ACHN (cell line): ENCODE results near the gene TNFRSF25.
"Not testable (repeated sequence)": the region's sequence is repeated elsewhere in the genome, so short reads cannot be mapped to it uniquely, and the experiment has no call there.

Experiments used
- DNase-seq: peaks from one replicate; pipeline ENCODE4 v3.0.0-alpha.2; 2015
- in situ Hi-C: cut with HindIII; loops from 2 replicates; pipeline ENCODE4 v1.10.0; 2017; ENCODE audit warnings: low sequenced_read_pairs, low pct_ligation_motif_present, low pct_unique_long_range_greater_than_20kb

Gene TNFRSF25

DNA sequence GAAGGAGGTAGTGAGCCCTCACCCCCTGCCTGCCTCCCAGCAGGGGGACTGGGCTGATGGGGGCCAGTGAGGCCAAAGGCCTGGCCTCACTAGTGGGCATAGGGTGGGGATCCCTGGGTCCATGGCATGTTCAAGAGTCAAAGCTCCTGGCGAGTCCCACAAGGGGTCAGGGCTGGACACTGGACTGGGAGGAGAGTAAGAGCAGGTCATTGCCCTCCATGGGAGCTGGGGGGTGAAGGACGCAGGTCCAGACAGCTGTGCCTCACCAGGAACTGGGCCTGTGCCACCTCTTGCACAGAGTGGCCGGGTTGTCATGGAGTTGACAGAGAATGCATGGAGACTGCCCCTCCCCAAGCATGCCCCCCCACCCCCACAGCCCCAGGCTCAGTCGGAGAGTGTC lies 20.0 kb downstream of the TNFRSF25 start:
- DNase-seq, in situ Hi-C loops: not testable (repeated sequence)

DNA sequence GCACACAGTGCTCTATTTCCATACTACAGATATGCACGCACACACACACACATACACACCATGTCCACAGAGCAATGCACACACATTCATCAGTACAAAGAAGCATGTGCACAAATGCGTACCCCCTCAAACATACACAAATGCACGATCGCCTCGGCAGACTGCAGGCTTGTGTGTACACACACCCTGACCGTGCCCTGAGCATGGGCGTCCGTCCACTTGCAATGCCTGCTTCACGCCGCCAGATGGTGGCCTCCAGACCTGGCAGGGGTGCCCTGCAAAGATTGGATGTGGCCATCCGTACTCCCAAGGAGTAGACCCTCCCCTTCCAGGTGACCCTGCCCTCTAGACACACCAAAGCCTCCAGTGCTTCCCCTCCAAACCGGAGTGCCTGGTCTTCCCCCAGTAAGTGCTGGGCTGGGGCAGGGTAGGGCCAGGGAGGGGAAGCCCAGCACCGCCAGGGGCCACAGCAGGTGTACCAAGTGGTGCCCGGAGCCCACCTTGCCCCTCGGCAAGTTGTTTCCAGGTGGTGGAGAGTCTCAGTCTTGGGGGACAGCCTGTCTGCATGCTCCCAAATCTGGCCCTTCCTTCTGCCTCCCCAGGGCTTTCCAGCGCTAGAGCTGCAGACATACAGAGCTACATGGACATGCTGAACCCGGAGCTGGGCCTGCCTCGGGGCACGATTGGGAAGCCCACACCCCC lies 20.8 kb downstream of the TNFRSF25 start:
- in situ Hi-C loops = no loop called here
- peak; percentile 56 for DNase-seq

DNA sequence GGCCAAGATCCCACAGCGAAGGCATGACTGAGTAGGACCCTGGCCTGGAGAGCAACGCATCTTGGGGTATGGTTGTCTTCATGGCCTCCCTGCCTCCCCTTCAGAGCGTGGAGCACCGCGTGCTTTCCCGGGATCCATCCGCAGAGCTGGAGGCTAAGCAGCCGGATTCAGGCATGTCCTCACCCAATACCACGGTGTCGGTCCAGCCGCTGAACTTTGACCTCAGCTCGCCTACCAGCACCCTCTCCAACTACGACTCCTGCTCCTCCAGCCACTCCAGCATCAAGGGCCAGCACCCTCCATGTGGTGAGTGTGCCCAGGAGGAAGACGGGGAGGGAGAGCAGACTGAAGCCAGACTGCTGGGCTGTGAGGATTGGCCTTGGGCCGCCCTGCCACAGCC lies 21.6 kb downstream of the TNFRSF25 start:
- no peak for DNase-seq
- in situ Hi-C loops = no loop called here

DNA sequence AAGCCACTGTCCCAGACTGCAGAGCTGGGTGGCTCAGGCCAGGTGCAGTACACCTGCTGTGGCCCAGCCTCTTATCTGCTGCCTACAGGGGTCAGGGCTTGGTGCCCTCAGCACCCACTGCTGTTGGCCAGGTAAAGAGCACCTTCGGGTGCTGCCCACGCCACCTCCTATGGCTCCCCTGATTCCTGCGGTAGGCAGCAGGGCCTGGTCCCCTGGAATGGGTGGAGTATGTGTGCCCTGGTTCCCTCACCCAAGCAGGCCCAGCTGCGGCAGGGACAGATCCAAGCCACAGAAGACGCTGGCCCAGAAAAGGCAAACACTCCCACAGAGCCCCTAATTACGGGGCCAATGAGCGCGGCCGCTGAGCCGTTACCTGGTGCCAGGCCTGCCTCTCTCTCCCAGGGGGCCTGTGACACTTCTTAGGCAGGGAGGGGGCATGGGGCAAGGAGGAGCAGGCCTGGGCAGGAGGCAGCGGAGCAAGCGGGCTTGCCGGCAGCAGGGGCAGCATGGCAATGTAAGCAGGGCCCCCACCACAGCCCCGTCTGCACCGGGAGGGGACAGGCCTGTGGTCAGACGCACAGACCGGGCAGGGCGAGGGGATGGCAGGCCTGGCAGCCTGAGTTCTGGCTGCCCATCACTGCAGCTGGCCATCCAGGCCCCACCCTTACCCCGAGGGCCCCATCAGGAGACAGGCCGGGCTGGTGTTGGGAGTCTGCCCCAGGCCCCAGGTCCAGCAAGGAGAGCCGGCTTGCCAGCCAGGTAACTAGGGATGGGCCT lies 22.4 kb downstream of the TNFRSF25 start:
- in situ Hi-C loops = no loop called here

DNA sequence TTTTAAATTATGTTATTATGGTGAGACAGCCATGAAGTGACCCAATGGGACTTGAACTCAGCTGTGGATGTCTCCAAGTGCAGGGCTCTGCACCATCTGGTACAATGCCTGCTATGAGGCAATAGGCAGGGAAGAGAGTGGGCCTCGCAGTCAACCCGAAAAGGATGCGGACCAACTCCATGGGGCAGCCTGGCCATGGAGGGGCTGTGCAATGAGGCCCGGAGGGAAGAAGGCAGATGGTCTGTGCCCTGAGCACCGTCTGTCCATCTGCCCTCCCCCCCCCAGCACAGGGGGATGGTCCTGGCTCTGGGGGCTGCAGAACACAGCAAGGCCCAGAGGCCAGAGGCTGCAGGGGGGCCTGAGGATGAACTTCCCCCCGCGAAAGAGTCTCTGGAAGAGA lies 24.4 kb downstream of the TNFRSF25 start:
- no peak for DNase-seq
- in situ Hi-C loops = no loop called here

More for the DNA sequence above, 22.4 kb downstream of the TNFRSF25 start:
- DNase-seq = no peak

DNA sequence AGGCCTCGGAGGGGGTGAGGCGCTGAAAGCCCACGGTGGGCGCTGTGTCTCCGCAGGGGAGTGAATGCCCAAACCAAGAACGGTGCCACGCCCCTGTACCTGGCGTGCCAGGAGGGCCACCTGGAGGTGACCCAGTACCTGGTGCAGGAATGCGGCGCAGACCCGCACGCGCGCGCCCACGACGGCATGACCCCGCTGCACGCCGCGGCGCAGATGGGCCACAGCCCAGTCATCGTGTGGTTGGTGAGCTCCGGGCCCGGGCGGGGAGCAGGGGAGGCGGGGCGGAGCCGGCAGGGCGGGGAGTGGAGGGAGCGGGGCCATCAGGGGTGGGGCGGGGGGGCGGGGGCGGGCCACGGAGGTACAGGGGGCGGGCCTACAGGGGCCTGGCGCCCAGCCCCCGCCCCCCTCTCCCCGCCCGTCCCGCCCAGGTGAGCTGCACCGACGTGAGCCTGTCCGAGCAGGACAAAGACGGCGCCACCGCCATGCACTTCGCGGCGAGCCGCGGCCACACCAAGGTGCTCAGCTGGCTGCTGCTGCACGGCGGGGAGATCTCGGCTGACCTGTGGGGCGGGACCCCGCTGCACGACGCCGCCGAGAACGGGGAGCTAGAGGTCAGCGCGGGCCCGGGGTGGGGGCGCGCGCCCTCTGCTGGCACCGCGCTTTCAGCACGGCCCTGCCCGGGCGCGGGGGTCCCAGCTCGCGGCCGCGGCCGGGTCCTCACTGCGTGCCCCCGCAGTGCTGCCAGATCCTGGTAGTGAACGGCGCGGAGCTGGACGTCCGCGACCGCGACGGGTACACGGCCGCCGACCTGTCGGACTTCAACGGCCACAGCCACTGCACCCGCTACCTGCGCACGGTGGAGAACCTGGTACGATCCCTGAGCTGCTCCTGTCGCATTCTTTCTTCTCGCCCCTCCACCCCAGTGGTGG lies 25.5 kb downstream of the TNFRSF25 start:
- peak; percentile 66 for DNase-seq
- in situ Hi-C loops = no loop called here

DNA sequence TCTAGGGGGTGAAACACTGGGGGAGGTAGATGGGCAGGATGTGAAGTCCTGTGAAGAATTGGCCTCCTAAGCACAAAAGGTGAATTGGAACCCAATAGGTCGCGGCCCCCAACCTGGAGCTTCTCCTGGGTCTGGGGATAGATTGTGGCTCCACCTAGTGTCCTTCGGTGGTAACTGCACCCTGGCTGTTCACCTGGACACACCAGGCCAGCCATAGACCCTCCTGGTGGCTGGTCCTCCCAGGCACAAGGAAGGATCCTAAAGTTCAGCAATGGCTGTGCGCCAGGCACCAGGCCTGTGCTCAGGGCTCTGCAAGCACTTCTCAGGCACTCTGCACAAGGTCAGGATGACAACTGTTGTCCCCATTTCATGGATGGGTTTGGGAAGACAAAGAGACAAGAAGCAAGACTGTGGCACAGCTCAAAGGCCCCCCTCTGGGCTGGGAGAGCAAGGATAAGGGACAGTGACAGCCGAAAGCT lies 27.9 kb downstream of the TNFRSF25 start:
- peak; percentile 60 for DNase-seq

DNA sequence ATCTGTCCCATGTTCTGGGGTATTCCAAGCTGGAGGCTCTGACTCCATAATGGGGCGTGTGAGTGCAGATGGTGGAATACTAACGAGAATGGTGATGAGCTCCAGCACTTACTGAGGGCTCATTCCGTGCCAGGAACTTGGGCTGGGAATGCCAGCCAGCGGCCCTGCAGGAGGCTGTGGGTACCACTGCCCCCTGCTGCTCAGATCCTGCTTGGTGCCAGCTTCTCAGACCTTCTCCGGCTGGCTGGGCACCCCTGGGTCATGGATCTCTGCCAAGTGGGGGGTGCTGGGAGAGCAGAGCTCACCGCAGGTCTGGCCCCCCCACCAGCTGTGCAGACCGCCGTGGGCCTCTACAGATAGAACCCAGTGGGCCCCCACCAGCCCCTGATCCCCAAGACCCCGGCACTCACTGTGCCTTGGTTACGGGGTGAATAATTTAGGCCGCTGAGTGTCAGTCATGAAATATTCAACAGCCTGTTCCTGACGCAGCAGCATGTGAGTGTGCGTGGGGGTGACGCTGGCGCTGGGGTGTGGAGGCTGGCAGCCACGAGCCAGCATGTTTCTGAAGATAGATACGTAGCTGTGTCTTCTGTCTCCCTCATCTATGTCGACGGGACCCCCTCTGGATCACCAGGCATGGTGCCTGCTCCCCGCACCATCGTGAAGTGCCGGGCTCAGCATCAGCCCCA lies 28.8 kb downstream of the TNFRSF25 start:
- in situ Hi-C loops = not testable (repeated sequence)
- peak; percentile 85 for DNase-seq

More for the DNA sequence above, 27.9 kb downstream of the TNFRSF25 start:
- in situ Hi-C loops = no loop called here

DNA sequence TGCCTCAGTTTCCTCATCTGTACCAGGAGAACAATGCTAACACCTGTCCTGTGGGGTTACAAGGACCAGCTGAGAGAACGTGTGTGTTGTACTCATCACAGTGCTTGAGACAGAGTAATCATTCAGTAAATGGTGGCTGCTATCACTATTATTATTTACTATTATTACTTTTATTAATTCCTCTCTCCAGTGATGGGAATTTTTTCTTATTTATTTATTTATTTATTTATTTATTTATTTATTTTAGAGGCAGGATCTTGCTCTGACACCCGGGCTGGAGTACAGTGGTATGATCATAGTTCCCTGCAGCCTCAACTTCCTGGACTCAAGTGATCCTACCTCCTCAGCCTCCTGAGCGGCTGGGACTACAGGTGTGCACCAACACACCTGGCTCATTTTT lies 29.7 kb downstream of the TNFRSF25 start:
- DNase-seq, in situ Hi-C loops: not testable (repeated sequence)

DNA sequence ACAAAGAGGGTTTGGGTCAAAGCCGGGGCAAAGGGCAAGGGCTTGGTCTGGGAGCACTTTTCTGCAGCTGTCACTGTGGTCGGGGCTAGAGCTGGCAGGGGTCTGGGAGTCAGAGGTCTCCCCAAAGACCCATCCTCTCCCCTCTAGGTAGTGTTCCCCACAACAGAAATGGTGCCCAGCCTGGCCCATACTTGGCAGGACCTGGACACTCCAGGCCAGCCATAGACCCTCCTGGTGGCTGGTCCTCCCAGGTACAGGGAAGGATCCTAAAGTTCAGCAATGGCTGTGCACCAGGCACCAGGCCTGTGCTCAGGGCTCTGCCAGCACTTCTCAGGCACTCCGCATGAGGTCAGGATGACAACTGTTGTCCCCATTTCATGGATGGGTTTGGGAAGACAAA lies 30.4 kb downstream of the TNFRSF25 start:
- in situ Hi-C loops = no loop called here

DNA sequence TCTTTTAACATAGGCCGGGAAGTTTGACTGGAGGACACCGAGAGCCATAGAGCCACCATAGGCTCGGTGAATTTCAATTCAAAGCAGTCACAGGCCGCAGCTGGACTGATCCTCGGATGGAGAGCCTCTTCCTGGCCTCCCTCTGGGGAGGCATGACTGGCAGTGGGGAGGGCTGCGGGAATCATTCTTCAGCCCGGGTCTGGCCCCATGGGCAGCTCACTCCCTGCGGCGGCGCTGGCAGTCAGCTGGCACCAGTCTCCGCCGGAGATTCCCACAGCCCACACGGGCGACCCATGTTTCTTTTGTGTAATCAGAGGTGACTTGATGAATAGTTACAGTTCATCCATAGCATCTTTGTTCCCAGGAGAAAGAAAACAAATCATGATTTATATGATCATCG lies 30.8 kb downstream of the TNFRSF25 start:
- DNase-seq = no peak
- in situ Hi-C loops = no loop called here

More for the DNA sequence above, 30.4 kb downstream of the TNFRSF25 start:
- DNase-seq = no peak

DNA sequence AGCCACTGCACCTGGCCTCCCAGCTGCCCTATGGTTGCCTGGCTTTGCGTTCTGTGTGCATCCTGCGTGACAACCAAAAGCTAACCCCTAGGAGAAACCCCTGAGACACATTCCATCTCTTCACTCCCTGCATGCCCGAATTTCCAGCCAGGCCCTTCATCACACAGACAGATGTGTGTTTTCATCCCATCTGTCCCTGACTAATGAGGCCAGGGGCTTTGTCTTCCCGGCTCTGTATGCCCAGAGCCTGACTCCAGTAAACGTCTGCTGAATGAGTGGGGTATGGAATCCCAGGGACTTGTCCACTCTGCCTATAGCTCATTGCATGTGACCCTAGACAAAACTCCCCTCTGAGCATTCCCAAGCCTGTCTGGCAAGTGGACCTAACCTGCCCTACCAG lies 31.8 kb downstream of the TNFRSF25 start:
- in situ Hi-C loops = no loop called here
- no peak for DNase-seq

DNA sequence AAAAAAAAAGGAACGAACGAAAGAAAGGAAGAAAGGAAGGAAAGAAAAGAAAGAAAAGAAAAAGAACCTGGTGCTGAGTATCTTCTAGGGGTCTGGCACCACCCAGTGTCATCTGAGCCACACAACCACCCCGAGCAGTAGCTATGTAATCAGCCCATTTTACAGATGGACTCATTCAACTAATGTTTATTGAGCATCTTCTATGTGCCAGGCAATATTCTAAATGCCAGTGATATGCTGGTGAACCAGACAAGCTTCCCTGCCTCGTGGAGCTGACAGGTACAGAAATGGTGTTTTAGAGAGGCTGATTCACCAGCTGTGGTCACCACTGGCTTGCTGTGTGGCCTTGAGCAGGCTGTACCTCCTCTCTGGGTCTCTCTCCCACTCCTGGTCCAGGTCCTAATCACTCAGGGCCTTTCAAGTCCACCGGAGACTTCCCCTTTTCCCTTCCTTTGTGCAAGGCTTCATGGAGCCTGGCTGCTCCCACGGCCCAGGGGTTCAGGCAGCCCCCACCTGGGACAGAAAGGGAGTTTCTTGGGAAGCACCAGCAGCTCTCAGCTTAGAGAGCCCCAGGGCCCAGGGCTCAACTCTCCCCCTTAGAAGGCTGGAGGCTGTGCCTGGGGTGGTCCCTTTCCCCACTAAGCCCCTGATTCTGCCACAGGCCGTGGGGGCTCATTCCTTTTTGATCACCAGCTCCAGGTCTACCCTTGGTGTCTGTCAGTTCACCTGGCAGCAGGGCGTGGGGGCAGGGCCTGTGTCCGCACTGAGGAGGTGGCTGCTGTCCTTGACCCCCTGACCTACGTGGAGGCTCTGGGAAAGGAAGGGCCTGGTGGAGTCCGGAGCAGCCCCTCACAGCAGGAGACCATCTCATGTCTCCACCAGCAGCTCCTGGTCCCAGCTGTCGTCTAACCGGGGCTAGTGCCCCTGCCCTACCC lies 34.1 kb downstream of the TNFRSF25 start:
- in situ Hi-C loops, DNase-seq: not testable (repeated sequence)

DNA sequence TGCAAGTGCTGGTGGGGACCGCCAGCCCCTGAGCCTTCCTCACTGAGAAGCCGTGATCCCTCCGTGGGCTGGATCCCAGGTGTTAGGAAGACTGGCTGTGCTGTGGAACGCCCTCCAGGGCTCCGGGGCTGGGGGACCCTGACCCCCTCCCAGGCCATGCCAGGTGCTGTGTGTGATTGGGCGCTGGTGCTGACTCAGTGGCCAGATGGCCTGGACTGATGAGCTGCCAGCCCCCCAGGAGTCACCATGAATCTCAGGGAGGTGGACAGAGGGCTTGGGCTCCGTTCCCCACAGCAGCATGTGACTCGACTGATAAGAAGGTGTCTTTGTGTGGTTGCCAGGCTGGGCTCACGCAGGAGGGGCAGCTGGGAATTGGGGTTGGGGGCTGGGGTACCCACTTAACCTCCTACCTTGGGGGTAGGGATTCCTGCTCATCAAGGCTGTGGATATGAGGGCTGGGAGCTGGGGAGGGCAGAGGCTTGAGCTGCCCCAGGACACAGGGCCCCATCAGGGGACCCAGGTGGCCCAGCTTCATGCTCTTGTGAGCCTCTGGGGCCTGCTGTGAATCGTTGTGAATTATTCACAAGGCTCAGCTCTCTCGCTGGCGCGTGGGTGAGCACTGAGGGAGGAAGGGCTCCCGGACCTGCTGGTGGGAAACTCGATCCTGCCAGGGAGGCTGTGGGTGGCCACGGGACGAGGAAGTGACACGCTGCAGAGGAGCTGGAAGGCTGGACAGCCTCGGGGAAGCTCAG lies 36.1 kb downstream of the TNFRSF25 start:
- DNase-seq, in situ Hi-C loops: not testable (repeated sequence)

DNA sequence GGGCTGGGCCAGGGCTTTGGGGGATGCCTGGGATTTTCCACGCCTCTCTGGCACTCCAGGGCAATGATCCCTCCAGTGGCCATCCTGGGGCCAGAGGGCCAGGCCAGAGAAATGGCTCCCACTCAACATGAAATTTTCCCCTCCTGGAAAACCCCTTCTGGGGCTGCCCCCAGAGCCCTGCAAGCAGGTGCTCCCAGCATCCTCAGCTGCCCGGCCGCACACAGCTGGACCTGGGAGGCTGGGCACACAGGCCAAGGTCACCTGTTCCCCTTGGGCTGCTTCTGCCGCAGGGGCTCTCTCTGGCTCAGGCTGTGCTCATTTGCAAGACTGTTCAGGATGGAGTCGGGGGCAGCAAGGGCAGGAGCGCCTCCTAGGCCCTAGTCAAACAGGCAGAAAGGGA lies 37.5 kb downstream of the TNFRSF25 start:
- in situ Hi-C loops, DNase-seq: not testable (repeated sequence)
